Hepatic stellate cell (primary cell): ENCODE data around the gene DOCK3.

ENCODE experiments used
- DNase-seq: peaks from one replicate; pipeline ENCODE4 v3.0.0; 2011; ENCODE audit warnings: low spot score

The DOCK3 gene

GRCh38 chr3:50674349-50675178, at the start of gene DOCK3:
Gene DOCK3 (plus strand): TSS chr3:50674927. CDS start chr3:50675264, 337 bp downstream.
- peak; percentile 69 for DNase-seq

- DNase-seq = no peak
Observed at GRCh38 chr3:50625231-50626182, 49.2 kb upstream of the DOCK3 start.

- DNase-seq = no peak
Observed at GRCh38 chr3:50626401-50626800, 48.3 kb upstream of the DOCK3 start.

GRCh38 chr3:50627407-50628051, 47.2 kb upstream of the DOCK3 start:
- peak; percentile 75 for DNase-seq

GRCh38 chr3:50628601-50629000, 46.1 kb upstream of the DOCK3 start:
- no peak for DNase-seq

- DNase-seq = no peak
Observed at GRCh38 chr3:50630394-50630793, 44.3 kb upstream of the DOCK3 start.

- no peak for DNase-seq
Observed at GRCh38 chr3:50630877-50631276, 43.9 kb upstream of the DOCK3 start.

GRCh38 chr3:50632450-50632849, 42.3 kb upstream of the DOCK3 start:
- DNase-seq = no peak

GRCh38 chr3:50633230-50633790, 41.4 kb upstream of the DOCK3 start:
- DNase-seq = no peak

GRCh38 chr3:50635066-50635465, 39.7 kb upstream of the DOCK3 start:
- no peak for DNase-seq

GRCh38 chr3:50637011-50637410, 37.7 kb upstream of the DOCK3 start:
- DNase-seq = no peak

GRCh38 chr3:50637945-50638344, 36.8 kb upstream of the DOCK3 start:
- no peak for DNase-seq

- DNase-seq = peak; percentile 70
Observed at GRCh38 chr3:50639055-50639494, 35.7 kb upstream of the DOCK3 start.

- no peak for DNase-seq
Observed at GRCh38 chr3:50642382-50642781, 32.3 kb upstream of the DOCK3 start.

GRCh38 chr3:50644561-50644960, 30.2 kb upstream of the DOCK3 start:
- no peak for DNase-seq

- DNase-seq = no peak
Observed at GRCh38 chr3:50645378-50645777, 29.3 kb upstream of the DOCK3 start.

GRCh38 chr3:50648313-50648712, 26.4 kb upstream of the DOCK3 start:
- no peak for DNase-seq

GRCh38 chr3:50648944-50649343, 25.8 kb upstream of the DOCK3 start:
- no peak for DNase-seq

GRCh38 chr3:50649451-50649931, 25.2 kb upstream of the DOCK3 start:
- DNase-seq = no peak

- no peak for DNase-seq
Observed at GRCh38 chr3:50650018-50650417, 24.7 kb upstream of the DOCK3 start.

- no peak for DNase-seq
Observed at GRCh38 chr3:50651445-50651844, 23.3 kb upstream of the DOCK3 start.
